ENCODE results near the gene CDH23.

DNA sequence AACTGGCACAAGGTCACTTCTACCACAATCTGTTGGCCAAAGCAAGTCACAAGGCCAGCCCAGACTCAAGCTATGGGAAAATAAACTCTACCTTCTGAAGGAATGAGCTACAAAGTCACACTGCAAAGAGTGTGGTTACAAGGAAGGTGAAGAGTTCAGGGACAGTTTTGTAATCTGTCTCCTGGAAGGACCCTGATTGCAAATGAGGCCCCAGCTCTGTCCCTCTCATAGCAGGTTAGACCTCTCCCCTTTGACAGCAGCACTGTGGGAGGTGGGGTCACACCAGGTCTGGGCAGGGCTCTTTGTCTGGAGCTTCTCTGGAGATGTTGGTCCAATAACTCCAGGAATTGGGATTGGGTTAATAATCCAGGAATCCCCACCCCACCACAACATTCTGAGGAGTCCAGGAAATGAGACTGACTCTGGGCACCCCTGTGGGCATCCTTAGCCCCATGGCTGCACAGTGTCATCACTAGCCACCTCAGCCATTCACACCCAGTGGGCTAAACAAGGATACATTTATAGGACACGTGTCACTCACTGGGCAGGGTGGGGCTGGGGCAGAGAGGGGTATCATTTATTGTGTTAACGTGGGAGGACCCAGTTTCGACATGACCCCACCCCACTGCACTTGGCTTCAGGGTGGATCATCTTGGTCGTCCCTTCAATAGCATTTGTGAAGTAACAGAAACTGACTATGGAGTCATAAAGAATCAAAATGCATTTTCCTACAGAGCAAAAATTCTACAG lies 346.5 kb downstream of the CDH23 start:
- TF ChIP-seq YY1 (IDR thresholded peaks at IDR 0.05; ENCODE audit: low read depth, low read length) (no peak), ZNF274 (IDR thresholded peaks at IDR 0.05; ENCODE audit: borderline replicate concordance, extremely low read depth, low read length) (no peak), RNF2 (IDR thresholded peaks at IDR 0.05; ENCODE audit: borderline replicate concordance, low read depth, low read length, missing control alignments, poor library complexity, severe bottlenecking) (no peak), JUN (IDR thresholded peaks at IDR 0.05; ENCODE audit: low read depth, low read length) (no peak), POLR2A (IDR thresholded peaks at IDR 0.05; ENCODE audit: control extremely low read depth in 1 of 2, low read depth in 2 of 2, low read length in 2 of 2) (no peak), EP300 (IDR thresholded peaks at IDR 0.05; ENCODE audit: borderline replicate concordance in 1 of 2, low read depth in 2 of 2, low read length in 2 of 2) (no peak), SP4 (IDR thresholded peaks at IDR 0.05; ENCODE audit: low read length) (no peak), GTF2F1 (IDR thresholded peaks at IDR 0.05; ENCODE audit: borderline replicate concordance, low read depth, low read length) (no peak), CEBPB (IDR thresholded peaks at IDR 0.05; ENCODE audit: low read depth, low read length) (no peak), EZH2 (IDR thresholded peaks at IDR 0.05; ENCODE audit: low read depth, low read length, severe bottlenecking) (no peak), NRF1 (IDR thresholded peaks at IDR 0.05; ENCODE audit: low read depth, low read length) (no peak)
- TF ChIP-seq, protein P1, sequence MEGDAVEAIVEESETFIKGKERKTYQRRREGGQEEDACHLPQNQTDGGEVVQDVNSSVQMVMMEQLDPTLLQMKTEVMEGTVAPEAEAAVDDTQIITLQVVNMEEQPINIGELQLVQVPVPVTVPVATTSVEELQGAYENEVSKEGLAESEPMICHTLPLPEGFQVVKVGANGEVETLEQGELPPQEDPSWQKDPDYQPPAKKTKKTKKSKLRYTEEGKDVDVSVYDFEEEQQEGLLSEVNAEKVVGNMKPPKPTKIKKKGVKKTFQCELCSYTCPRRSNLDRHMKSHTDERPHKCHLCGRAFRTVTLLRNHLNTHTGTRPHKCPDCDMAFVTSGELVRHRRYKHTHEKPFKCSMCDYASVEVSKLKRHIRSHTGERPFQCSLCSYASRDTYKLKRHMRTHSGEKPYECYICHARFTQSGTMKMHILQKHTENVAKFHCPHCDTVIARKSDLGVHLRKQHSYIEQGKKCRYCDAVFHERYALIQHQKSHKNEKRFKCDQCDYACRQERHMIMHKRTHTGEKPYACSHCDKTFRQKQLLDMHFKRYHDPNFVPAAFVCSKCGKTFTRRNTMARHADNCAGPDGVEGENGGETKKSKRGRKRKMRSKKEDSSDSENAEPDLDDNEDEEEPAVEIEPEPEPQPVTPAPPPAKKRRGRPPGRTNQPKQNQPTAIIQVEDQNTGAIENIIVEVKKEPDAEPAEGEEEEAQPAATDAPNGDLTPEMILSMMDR (IDR thresholded peaks at IDR 0.05; ENCODE audit: control extremely low read depth in 1 of 3, insufficient read depth in 1 of 3, low read depth in 1 of 3, low read length in 3 of 3) = no peak
